ENCODE results near the gene TMEM242.
A peak's percentile ranks its signal among the peaks of the same experiment; 100 is the strongest.

The TMEM242 gene

DNA sequence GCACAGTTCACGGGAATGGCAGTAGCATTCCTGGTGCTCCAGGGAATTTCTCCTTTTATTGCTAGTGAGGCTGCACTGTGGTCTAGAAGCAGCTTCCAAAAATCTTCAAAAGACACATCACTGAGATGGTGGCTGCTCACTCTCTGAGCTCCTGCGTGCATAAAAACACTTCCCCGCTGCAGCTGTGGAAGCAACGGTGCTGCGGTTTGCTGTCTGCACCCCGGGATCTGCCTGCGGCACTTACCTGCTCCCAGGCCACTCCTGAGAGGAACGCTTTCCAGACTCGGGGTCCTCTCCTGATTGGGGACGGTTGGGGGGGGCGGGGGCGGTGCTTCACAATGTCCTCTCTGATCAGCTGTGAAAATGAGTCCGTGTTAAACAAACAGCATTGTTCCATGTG, 77.9 kb downstream of the TMEM242 start:
- DNase-seq (ENCODE audit: insufficient read length, low spot score) (no peak), FAIRE-seq (no peak)
- TF ChIP-seq CTCF (IDR thresholded peaks at IDR 0.05; ENCODE audit: insufficient read depth, missing control alignments) = no peak

- no peak for TF ChIP-seq CTCF (IDR thresholded peaks at IDR 0.05; ENCODE audit: insufficient read depth, missing control alignments)
- DNase-seq (ENCODE audit: insufficient read length, low spot score) (peak; percentile 57), FAIRE-seq (peak; percentile 77)
Observed at GRCh38 chr6:157244780-157245179, 78.5 kb downstream of the TMEM242 start.

DNA sequence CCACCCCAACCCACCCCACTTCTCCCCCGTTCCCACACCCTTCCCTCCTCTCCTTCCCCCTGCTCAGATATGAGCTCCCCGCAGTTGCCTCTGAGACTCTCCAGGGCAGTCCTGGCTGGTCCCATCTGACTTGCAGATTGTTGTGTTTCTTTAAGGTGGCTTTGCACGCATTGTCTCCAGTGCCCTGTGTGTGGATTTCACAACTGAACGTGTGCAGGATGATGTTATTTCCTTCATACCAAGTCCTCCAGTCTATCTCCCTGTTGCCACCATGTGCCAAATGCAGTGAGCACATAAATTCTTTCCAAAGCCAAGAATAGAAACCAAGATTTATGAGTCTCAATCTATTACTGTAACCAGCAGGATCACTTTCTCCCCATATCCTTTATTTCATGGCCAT, 79.1 kb downstream of the TMEM242 start:
- peak; percentile 35 for FAIRE-seq
- TF ChIP-seq CTCF (IDR thresholded peaks at IDR 0.05; ENCODE audit: insufficient read depth, missing control alignments) = no peak

GRCh38 chr6:157242791-157243190, 80.5 kb downstream of the TMEM242 start:
- no peak for FAIRE-seq
- TF ChIP-seq CTCF (IDR thresholded peaks at IDR 0.05; ENCODE audit: insufficient read depth, missing control alignments) = no peak
- no peak for DNase-seq (ENCODE audit: insufficient read length, low spot score)

More for the DNA sequence above, 79.1 kb downstream of the TMEM242 start:
- no peak for DNase-seq (ENCODE audit: insufficient read length, low spot score)

- no peak for FAIRE-seq
- TF ChIP-seq CTCF (IDR thresholded peaks at IDR 0.05; ENCODE audit: insufficient read depth, missing control alignments) = no peak
Observed at GRCh38 chr6:157240960-157241311, 82.4 kb downstream of the TMEM242 start.

DNA sequence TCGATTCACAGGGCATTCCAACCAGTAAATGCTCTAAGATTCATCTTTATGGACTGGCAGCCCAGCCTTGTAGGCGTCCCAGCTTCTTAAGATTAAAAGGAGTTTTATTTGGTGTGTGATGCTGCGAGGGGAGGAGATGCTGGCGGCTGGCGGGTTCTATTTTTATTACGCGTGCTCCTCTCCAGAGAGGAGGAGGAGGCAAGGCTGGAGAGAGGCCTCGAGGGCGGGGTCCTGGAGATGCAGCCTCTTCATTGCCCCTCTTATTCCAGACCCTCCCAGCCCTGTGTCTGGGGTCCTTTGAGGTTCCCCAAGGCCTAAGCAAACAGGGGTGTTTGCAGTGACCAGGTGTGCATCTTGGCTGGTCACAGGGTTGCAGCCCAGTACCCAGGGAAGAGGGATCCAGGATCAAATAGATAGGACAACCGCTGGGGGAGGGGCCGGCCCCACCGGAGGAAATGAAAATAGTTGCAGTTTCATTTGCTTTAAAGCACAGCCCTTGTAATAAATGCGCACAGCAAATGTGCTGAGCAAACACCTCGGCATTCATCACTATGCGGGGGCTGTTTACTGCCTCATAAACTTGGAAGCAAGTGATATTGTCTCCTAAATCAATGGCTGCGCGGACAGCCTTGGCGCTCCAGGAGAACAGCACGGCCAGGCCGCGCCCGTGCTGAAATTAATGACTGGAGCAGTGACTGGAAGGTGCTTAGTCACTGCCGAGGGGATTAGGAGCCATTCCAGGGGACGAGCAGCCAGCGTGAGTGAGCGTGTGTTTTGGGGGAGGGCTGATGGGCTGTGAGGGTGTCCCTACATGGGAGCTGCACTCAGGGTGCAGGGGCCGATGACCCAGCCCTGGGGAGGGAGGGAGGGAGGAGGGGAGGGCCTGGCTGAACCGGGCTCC, 83.0 kb downstream of the TMEM242 start:
- no peak for FAIRE-seq
- no peak for TF ChIP-seq CTCF (IDR thresholded peaks at IDR 0.05; ENCODE audit: insufficient read depth, missing control alignments)
- peak; percentile 37 for DNase-seq (ENCODE audit: insufficient read length, low spot score)

More at GRCh38 chr6:157240960-157241311, 82.4 kb downstream of the TMEM242 start:
- DNase-seq (ENCODE audit: insufficient read length, low spot score) = no peak

- TF ChIP-seq CTCF (IDR thresholded peaks at IDR 0.05; ENCODE audit: insufficient read depth, missing control alignments) = no peak
- peak; percentile 66 for DNase-seq (ENCODE audit: insufficient read length, low spot score)
- peak; percentile 11 for FAIRE-seq
Observed at GRCh38 chr6:157239671-157240058, 83.7 kb downstream of the TMEM242 start.
